ENCODE results near the gene NUMA1.

Gene NUMA1

DNA sequence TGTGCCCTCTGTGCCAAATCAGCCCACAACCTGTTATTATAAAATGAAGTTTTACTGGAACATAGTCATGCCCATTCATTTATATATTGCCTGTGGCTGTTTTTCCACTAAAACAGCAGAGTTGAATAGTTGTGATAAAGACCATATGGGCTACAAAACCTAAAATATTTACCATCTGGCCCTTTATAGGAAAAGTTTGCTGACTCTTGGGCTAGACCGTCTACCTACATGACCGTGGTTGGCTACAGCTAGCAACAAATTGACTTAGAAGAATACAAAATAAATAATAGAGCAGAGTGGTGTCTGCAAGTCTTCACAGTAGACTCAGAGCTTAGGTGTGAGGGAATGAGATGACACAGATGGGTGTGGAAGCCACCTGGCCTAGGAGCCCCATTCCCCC is 92.8 kb downstream of the NUMA1 start:
- no peak overlapping the region for H3K27ac ChIP-seq (ENCODE audit: low read length)
- H3K27me3 ChIP-seq (ENCODE audit: low read depth, low read length): no peaks in the 10 kb centered on the region
- no peak overlapping the region for H3K4me3 ChIP-seq (ENCODE audit: low read depth in 1 of 2, low read length in 2 of 2)
- H3K4me1 ChIP-seq (ENCODE audit: control insufficient read depth in 1 of 2, insufficient read depth in 2 of 2, low read length in 2 of 2): peaks cover 0 to 17% of the 10 kb centered on the region in 2 donors
- H3K36me3 ChIP-seq (ENCODE audit: control insufficient read depth in 1 of 2, insufficient read depth in 2 of 2, low read length in 2 of 2): peaks cover 0 to 10% of the 10 kb centered on the region in 2 donors
- no peaks in the 10 kb centered on the region for H3K9me3 ChIP-seq (ENCODE audit: control insufficient read depth in 1 of 2, low read length in 2 of 2)

DNA sequence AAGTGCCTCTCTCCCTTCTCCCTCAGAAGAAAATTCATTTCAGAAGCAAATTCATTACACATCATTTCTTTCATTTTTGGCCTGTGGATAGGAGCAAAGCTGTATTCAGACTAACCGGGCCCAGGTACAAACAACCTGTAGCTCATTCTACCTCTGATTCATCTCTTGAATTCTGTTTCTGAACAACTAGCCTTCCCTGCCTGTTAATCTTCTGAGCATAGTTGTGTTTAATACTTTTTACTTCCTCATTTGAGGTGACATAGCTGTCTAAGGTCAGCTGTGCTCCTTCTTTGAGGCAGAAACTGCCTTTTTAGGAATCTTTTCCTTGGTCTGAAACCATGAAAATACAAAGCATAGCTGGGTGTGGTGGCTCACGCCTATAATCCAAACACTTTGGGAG is 94.2 kb downstream of the NUMA1 start:
- Histone ChIP-seq H3K36me3 (ENCODE audit: control insufficient read depth in 1 of 2, insufficient read depth in 2 of 2, low read length in 2 of 2) (peaks cover 0 to 10% of the 10 kb centered on the region in 2 donors), H3K4me3 (ENCODE audit: low read depth in 1 of 2, low read length in 2 of 2) (no peak overlapping the region), H3K27ac (ENCODE audit: low read length) (no peak overlapping the region), H3K27me3 (ENCODE audit: low read depth, low read length) (no peaks in the 10 kb centered on the region), H3K9me3 (ENCODE audit: control insufficient read depth in 1 of 2, low read length in 2 of 2) (no peaks in the 10 kb centered on the region), H3K4me1 (ENCODE audit: control insufficient read depth in 1 of 2, insufficient read depth in 2 of 2, low read length in 2 of 2) (peaks cover 0 to 17% of the 10 kb centered on the region in 2 donors)

DNA sequence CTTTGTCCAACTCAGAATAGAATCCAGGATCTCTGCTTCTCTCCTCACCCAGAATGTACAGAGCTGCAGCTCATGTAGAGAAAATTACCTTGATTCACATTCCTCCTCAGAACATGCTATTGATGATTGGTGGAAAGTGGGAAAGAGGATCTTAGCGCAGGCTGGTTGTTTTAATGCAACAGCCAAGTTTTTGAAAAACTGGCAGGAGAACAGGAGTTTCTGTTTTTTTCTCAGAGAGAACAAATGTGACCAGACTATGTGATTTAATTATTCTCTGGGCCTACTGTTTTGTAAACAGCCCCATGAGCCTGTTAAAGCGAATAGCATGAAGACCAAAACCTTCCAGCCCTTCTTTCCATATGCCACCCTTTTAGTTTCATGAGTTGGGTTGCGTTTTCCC is 100.7 kb downstream of the NUMA1 start:
- H3K4me1 ChIP-seq (ENCODE audit: control insufficient read depth in 1 of 2, insufficient read depth in 2 of 2, low read length in 2 of 2): peaks cover 0 to 6% of the 10 kb centered on the region in 2 donors
- peaks cover 0 to 8% of the 10 kb centered on the region in 2 donors for H3K36me3 ChIP-seq (ENCODE audit: control insufficient read depth in 1 of 2, insufficient read depth in 2 of 2, low read length in 2 of 2)
- H3K27me3 ChIP-seq (ENCODE audit: low read depth, low read length): no peaks in the 10 kb centered on the region
- H3K27ac ChIP-seq (ENCODE audit: low read length): no peak overlapping the region
- H3K9me3 ChIP-seq (ENCODE audit: control insufficient read depth in 1 of 2, low read length in 2 of 2): no peaks in the 10 kb centered on the region
- no peak overlapping the region for H3K4me3 ChIP-seq (ENCODE audit: low read depth in 1 of 2, low read length in 2 of 2)

DNA sequence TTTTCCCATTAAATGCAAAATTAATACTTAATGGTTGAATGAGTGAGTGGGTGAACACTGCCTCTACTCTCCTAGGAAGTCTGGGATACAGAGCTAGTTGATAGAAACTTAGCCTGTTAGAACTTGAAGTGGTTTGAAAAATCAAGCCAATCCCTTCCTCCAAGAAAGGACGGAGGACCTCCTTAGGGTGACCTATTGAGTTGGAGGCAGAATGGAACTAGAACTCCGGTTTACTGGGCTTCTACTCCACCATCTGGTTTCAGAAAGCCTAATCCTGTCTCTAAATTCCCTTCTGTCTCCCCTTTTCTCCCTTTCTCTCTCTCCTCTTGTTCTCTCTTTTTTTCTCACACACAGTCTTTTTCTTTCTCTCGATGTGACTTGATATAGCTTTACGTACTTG is 101.2 kb downstream of the NUMA1 start:
- H3K27me3 ChIP-seq (ENCODE audit: low read depth, low read length): no peaks in the 10 kb centered on the region
- no peak overlapping the region for H3K27ac ChIP-seq (ENCODE audit: low read length)
- no peaks in the 10 kb centered on the region for H3K9me3 ChIP-seq (ENCODE audit: control insufficient read depth in 1 of 2, low read length in 2 of 2)
- peaks cover 0 to 6% of the 10 kb centered on the region in 2 donors for H3K4me1 ChIP-seq (ENCODE audit: control insufficient read depth in 1 of 2, insufficient read depth in 2 of 2, low read length in 2 of 2)
- peaks cover 0 to 8% of the 10 kb centered on the region in 2 donors for H3K36me3 ChIP-seq (ENCODE audit: control insufficient read depth in 1 of 2, insufficient read depth in 2 of 2, low read length in 2 of 2)
- no peak overlapping the region for H3K4me3 ChIP-seq (ENCODE audit: low read depth in 1 of 2, low read length in 2 of 2)

DNA sequence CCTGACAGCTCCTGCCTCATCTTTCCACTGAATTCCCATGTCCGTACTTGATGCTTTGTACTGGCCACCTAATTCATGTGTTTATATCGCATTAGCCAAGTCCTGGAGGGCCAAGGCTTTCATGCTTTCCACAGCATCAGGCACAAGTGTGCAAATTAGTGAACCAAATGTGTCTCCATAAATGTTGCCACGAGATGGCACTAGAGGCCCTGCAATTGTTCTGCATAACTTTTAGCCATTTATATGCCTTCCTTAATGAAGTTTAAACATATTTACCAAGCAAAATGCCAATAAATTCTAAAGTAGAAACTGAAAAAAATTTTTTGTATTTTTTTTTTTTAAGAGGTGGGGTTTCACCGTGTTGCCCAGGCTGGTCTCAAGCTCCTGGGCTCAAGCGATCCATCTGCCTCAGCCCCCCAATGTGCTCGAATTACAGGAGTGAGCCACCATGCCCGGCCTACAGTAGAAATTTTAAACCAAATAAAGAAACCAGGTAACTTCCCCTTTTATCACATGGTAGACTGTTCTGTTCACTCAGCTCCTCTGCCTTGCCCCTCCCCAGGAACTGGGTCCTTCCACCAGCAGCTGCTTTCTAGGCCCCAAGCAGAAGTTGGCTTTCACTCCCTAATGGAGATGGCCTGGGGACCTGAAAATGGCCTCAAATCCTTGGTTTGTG is 102.5 kb downstream of the NUMA1 start:
- H3K9me3 ChIP-seq (ENCODE audit: control insufficient read depth in 1 of 2, low read length in 2 of 2): no peaks in the 10 kb centered on the region
- no peak overlapping the region for H3K4me3 ChIP-seq (ENCODE audit: low read depth in 1 of 2, low read length in 2 of 2)
- no peak overlapping the region for H3K27ac ChIP-seq (ENCODE audit: low read length)
- peaks cover 0 to 5% of the 10 kb centered on the region in 2 donors for H3K36me3 ChIP-seq (ENCODE audit: control insufficient read depth in 1 of 2, insufficient read depth in 2 of 2, low read length in 2 of 2)
- H3K4me1 ChIP-seq (ENCODE audit: control insufficient read depth in 1 of 2, insufficient read depth in 2 of 2, low read length in 2 of 2): peaks cover 0 to 6% of the 10 kb centered on the region in 2 donors
- no peaks in the 10 kb centered on the region for H3K27me3 ChIP-seq (ENCODE audit: low read depth, low read length)

DNA sequence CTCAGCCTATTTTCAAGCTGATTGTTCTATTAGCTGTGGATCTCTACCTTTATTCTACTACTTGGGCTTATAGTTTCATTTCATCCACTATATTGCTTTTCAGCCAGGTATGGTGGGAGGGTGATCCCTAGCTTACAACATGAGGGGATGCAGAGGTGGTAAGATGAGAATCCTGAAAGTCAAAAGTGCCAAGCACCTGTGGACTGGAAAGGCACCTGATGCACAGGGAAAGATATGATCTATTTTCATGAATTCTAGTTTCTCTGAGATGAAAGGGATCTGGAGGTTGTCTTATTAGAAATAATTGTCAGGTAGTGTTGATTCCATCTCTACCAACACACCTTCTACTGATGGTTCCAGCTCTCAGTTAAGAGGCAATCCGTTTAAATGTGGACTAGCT is 103.3 kb downstream of the NUMA1 start:
- H3K4me3 ChIP-seq (ENCODE audit: low read depth in 1 of 2, low read length in 2 of 2): no peak overlapping the region
- H3K9me3 ChIP-seq (ENCODE audit: control insufficient read depth in 1 of 2, low read length in 2 of 2): no peaks in the 10 kb centered on the region
- H3K27ac ChIP-seq (ENCODE audit: low read length): no peak overlapping the region
- H3K27me3 ChIP-seq (ENCODE audit: low read depth, low read length): no peaks in the 10 kb centered on the region
- H3K4me1 ChIP-seq (ENCODE audit: control insufficient read depth in 1 of 2, insufficient read depth in 2 of 2, low read length in 2 of 2): peaks cover 0 to 6% of the 10 kb centered on the region in 2 donors
- H3K36me3 ChIP-seq (ENCODE audit: control insufficient read depth in 1 of 2, insufficient read depth in 2 of 2, low read length in 2 of 2): peaks cover 0 to 5% of the 10 kb centered on the region in 2 donors

DNA sequence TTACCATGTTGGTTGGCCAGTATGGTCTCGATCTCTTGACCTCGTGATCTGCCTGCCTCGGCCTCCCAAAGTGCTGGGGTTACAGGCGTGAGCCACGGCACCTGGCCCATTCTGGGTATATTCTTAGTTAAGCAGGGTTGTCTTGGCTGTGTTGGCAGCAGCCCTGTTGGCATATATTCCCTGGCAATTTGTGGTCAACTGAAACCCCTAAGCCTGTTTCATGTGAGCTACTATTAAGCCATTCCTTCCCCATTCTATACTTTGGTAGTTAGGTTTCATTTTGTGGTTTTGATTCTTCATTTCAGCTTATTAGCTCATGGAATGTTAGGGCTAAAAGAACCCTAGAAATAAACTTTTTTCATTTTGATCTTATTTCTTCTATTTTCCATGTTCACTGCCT is 103.8 kb downstream of the NUMA1 start:
- no peak overlapping the region for H3K4me3 ChIP-seq (ENCODE audit: low read depth in 1 of 2, low read length in 2 of 2)
- no peak overlapping the region for H3K27ac ChIP-seq (ENCODE audit: low read length)

DNA sequence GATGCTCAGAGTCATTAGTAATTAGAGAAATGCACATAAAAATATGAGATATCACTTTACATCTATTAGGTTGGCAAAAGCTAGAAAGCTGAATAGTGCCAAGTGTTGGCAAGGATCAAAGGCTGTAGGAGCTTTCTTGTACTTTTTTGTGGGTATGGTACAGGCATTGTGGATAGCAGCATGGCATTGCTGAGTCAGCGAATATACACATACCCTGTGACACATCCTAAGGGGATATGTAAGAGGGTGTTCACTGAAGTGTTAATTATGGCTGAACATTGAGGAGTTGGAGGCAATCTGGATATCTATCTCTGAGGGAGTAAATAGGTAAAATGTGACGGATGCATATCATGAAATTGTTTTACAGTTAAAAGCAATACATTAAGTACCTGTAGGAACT is 108.7 kb downstream of the NUMA1 start:
- H3K27me3 ChIP-seq (ENCODE audit: low read depth, low read length): no peaks in the 10 kb centered on the region
- no peaks in the 10 kb centered on the region for H3K4me1 ChIP-seq (ENCODE audit: control insufficient read depth in 1 of 2, insufficient read depth in 2 of 2, low read length in 2 of 2)
- H3K36me3 ChIP-seq (ENCODE audit: control insufficient read depth in 1 of 2, insufficient read depth in 2 of 2, low read length in 2 of 2): peaks cover 4 to 5% of the 10 kb centered on the region in 2 donors
- no peaks in the 10 kb centered on the region for H3K9me3 ChIP-seq (ENCODE audit: control insufficient read depth in 1 of 2, low read length in 2 of 2)
- no peak overlapping the region for H3K27ac ChIP-seq (ENCODE audit: low read length)
- no peak overlapping the region for H3K4me3 ChIP-seq (ENCODE audit: low read depth in 1 of 2, low read length in 2 of 2)

More for the DNA sequence above, 103.8 kb downstream of the NUMA1 start:
- Histone ChIP-seq H3K4me1 (ENCODE audit: control insufficient read depth in 1 of 2, insufficient read depth in 2 of 2, low read length in 2 of 2) (peaks cover 0 to 6% of the 10 kb centered on the region in 2 donors), H3K27me3 (ENCODE audit: low read depth, low read length) (no peaks in the 10 kb centered on the region), H3K36me3 (ENCODE audit: control insufficient read depth in 1 of 2, insufficient read depth in 2 of 2, low read length in 2 of 2) (peaks cover 0 to 5% of the 10 kb centered on the region in 2 donors), H3K9me3 (ENCODE audit: control insufficient read depth in 1 of 2, low read length in 2 of 2) (no peaks in the 10 kb centered on the region)

DNA sequence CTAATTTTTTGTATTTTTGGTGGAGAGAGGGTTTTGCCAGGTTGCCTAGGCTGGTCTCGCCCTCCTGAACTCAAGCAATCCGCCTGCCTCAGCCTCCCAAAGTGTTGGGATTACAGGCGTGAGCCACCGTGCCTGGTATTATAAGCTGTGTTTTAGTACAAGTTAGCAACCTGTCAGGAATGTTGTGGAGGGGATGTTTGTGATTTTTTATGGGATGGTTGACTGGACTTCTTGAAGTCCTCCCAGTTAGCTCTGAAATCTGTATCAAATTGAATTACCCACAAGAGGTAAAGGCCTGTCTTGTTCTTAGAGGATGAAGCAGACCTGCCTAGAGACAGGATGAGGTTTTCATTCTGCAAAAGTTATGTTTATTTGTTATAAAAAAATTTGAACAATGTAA is 115.7 kb downstream of the NUMA1 start:
- Histone ChIP-seq H3K9me3 (ENCODE audit: control insufficient read depth in 1 of 2, low read length in 2 of 2) (no peaks in the 10 kb centered on the region), H3K4me3 (ENCODE audit: low read depth in 1 of 2, low read length in 2 of 2) (no peak overlapping the region), H3K27ac (ENCODE audit: low read length) (no peak overlapping the region), H3K27me3 (ENCODE audit: low read depth, low read length) (no peaks in the 10 kb centered on the region), H3K36me3 (ENCODE audit: control insufficient read depth in 1 of 2, insufficient read depth in 2 of 2, low read length in 2 of 2) (peaks cover 11 to 31% of the 10 kb centered on the region in 2 donors), H3K4me1 (ENCODE audit: control insufficient read depth in 1 of 2, insufficient read depth in 2 of 2, low read length in 2 of 2) (peaks cover 0 to 5% of the 10 kb centered on the region in 2 donors)

DNA sequence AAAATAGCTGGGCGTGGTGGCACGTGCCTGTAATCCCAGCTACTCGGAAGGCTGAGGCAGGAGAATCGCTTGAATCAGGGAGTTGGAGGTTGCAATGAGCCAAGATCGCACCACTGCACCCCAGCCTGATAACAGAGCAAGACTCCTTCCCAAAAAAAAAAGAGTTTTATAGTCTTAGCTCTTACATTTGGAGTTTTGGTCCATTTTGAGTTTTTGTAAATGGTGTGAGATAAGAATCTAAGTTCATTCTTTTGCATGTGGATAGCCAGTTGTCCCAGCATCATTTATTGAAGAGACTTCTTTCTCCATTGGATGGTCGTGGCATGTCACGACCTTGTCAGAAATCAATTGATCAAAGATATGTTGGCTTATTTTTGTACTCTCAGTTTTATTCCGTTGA is 116.9 kb downstream of the NUMA1 start:
- no peak overlapping the region for H3K4me3 ChIP-seq (ENCODE audit: low read depth in 1 of 2, low read length in 2 of 2)
- H3K27ac ChIP-seq (ENCODE audit: low read length): no peak overlapping the region
- peaks cover 9 to 31% of the 10 kb centered on the region in 2 donors for H3K36me3 ChIP-seq (ENCODE audit: control insufficient read depth in 1 of 2, insufficient read depth in 2 of 2, low read length in 2 of 2)
- H3K4me1 ChIP-seq (ENCODE audit: control insufficient read depth in 1 of 2, insufficient read depth in 2 of 2, low read length in 2 of 2): peaks cover 0 to 5% of the 10 kb centered on the region in 2 donors
- no peaks in the 10 kb centered on the region for H3K9me3 ChIP-seq (ENCODE audit: control insufficient read depth in 1 of 2, low read length in 2 of 2)
- no peaks in the 10 kb centered on the region for H3K27me3 ChIP-seq (ENCODE audit: low read depth, low read length)

DNA sequence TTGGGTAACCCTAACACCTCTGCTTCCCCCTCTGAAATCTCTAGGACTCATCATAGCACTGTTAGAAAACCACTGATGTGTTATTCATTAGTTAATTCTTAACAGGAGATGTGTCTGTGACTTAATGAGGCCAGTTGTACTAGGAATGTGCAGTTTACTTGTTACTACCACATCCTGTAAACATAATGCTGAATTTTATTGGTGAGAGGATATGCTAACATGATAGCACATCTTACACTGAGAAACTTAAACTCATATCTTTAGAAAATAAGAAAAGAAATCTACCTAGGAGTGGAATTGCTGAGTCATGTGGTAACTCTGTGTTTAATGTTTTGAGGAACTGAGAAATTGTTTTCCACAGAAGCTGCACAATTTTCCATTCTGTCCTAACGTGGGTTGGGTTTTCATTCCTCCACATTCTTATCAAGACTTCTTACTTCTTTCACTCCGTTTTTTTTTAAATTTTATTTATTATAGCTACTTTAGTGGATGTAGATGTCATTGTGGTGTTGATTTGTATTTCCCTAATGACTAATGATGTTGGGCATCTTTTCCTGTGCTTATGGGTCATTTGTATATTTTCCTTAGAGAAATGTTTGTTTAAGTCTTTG is 117.8 kb downstream of the NUMA1 start:
- peaks cover 7 to 31% of the 10 kb centered on the region in 2 donors for H3K36me3 ChIP-seq (ENCODE audit: control insufficient read depth in 1 of 2, insufficient read depth in 2 of 2, low read length in 2 of 2)
- no peak overlapping the region for H3K4me3 ChIP-seq (ENCODE audit: low read depth in 1 of 2, low read length in 2 of 2)
- H3K4me1 ChIP-seq (ENCODE audit: control insufficient read depth in 1 of 2, insufficient read depth in 2 of 2, low read length in 2 of 2): peaks cover 0 to 5% of the 10 kb centered on the region in 2 donors
- H3K9me3 ChIP-seq (ENCODE audit: control insufficient read depth in 1 of 2, low read length in 2 of 2): no peaks in the 10 kb centered on the region
- H3K27me3 ChIP-seq (ENCODE audit: low read depth, low read length): no peaks in the 10 kb centered on the region
- no peak overlapping the region for H3K27ac ChIP-seq (ENCODE audit: low read length)

Data from muscle layer of duodenum (tissue), 2 donors.